ENCODE data around the gene IVD. TPM values are rescaled to one million over a fixed set of nuclear protein-coding genes. Genes with fewer than 3 reads are reported as not detected.

IVD gene
- total and polyA plus RNA-seq, 2 donors (not counting 1 experiment from before 2014, with no cell fraction given) = 41.7 to 106 TPM

DNA sequence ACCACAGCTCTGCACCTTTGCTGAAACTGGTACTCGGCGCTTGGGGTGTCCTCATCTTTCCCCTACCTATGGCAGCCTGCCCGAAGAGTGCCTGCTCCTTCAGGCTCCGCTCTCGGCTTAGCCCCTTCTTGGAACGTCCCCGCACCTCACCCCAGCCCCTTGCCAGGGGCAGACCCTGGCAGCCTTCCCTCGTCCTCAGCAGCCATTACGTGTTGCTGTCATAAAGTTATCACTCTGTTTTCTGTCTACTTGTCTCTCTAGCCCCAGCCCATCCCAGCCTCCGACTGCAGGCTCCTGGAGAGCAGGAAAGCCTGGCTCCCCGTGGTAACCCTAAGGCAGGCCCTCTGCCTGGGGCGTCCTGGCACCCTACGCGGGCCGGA, 30.1 kb downstream of the IVD start:
- Histone ChIP-seq H3K9me3 (ENCODE audit: control extremely low read depth in 1 of 3, control insufficient read depth in 2 of 3, insufficient read depth in 1 of 3, low read length in 2 of 3) (peaks cover 0 to 7% (median 0%) of the 10 kb centered on the region in 3 donors), H3K27ac (ENCODE audit: low read length in 2 of 2) (no peak overlapping the region), H3K4me3 (ENCODE audit: control extremely low read depth in 1 of 5, extremely low read depth in 1 of 5, insufficient read depth in 1 of 5, low read depth in 2 of 5, low read length in 4 of 5) (peak overlapping the region in 2 of 5 experiments; percentile 38 to 41), H2AFZ (ENCODE audit: insufficient read depth, low read depth, low read length, poor library complexity, severe bottlenecking) (peak overlapping the region; percentile 42), H3K9ac (ENCODE audit: low read length) (peak overlapping the region; percentile 52), H3K27me3 (replicated peaks in 1 of 4; ENCODE audit: control extremely low read depth in 1 of 4, control insufficient read depth in 3 of 4, insufficient read depth in 4 of 4, low read length in 3 of 4) (peaks cover 0 to 46% (median 18%) of the 10 kb centered on the region in 4 experiments), H3K4me1 (ENCODE audit: control insufficient read depth in 2 of 2, insufficient read depth in 2 of 2, low read length in 2 of 2) (peaks cover 34 to 37% of the 10 kb centered on the region in 2 donors), H4K20me1 (ENCODE audit: control insufficient read depth, insufficient read depth, low read length, poor library complexity, severe bottlenecking) (no peaks in the 10 kb centered on the region), H3K79me2 (ENCODE audit: control insufficient read depth, insufficient read depth, low read length) (no peaks in the 10 kb centered on the region), H3K36me3 (replicated peaks in 1 of 2; ENCODE audit: control extremely low read depth in 1 of 2, control insufficient read depth in 1 of 2, extremely low read depth in 1 of 2, insufficient read depth in 2 of 2, low read length in 1 of 2) (no peaks in the 10 kb centered on the region), H3K4me2 (replicated peaks; ENCODE audit: low read depth, low read length, poor library complexity, severe bottlenecking) (peak overlapping the region; percentile 79)
- CTCF ChIA-PET = no interaction called here
- Mint-ChIP-seq H3K27me3 (peaks cover 31% of the 10 kb centered on the region), H3K27ac (peak overlapping the region; percentile 39), H3K4me3 (peak overlapping the region; percentile 75), H3K4me1 (peaks cover 37% of the 10 kb centered on the region), H3K9me3 (ENCODE audit: insufficient read depth) (no peaks in the 10 kb centered on the region)
- TF ChIP-seq, protein P1, sequence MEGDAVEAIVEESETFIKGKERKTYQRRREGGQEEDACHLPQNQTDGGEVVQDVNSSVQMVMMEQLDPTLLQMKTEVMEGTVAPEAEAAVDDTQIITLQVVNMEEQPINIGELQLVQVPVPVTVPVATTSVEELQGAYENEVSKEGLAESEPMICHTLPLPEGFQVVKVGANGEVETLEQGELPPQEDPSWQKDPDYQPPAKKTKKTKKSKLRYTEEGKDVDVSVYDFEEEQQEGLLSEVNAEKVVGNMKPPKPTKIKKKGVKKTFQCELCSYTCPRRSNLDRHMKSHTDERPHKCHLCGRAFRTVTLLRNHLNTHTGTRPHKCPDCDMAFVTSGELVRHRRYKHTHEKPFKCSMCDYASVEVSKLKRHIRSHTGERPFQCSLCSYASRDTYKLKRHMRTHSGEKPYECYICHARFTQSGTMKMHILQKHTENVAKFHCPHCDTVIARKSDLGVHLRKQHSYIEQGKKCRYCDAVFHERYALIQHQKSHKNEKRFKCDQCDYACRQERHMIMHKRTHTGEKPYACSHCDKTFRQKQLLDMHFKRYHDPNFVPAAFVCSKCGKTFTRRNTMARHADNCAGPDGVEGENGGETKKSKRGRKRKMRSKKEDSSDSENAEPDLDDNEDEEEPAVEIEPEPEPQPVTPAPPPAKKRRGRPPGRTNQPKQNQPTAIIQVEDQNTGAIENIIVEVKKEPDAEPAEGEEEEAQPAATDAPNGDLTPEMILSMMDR (IDR thresholded peaks at IDR 0.05) = no peak
- no peak for TF ChIP-seq EZH2 (IDR thresholded peaks at IDR 0.05; ENCODE audit: borderline replicate concordance, insufficient read depth, low read depth, low read length, poor library complexity, severe bottlenecking)
- no peak for ATAC-seq (ENCODE audit: low read depth)
- WGBS (ENCODE audit: insufficient coverage) = 13% methylated on average over 15 of the region's 15 CpGs
- intact Hi-C loops (cut with micrococcal nuclease) = no loop called here
- POLR2A ChIA-PET = no interaction called here
- peak; percentile 32 for DNase-seq

DNA sequence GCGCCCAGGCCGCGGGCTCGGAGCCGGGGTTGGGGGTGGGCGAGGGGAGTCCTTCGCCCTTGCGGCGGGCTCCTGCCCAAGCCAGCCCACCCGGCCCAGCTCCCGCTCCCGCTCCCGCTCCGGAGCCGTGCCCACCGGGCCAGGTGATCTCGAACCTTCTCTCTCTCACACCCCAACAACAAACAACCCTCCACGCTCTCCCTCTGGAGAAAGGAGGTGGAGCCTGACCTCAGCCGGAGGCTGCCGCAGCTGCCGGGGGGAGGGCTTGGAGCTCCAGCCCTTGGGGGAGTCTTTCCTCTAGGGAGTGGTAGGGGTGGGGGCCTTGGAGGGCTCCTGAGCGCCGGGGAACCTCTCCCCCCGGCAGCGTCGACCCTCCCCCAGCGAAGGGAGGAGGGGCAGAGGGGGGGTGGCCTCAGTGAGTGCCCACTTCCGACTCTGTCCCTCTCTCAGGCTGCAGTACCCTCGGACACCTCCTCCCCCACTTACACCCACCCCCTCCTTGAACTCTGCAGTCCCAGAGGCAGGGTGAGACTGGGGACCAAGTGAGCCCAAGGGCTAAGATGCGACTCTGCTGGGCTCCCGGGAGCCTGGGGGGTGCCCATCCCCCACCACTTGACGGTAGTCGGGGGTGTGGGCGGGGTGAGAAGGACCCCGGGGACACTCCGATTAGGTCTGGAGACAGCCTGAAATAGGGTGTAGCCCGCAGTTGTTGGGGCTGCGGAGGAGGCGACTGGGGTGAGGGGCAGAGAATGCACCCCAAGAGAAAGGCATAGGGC, 30.7 kb downstream of the IVD start:
- under 1% methylated on average over 20 of the region's 39 CpGs for WGBS (ENCODE audit: insufficient coverage)
- Histone ChIP-seq H2AFZ (ENCODE audit: insufficient read depth, low read depth, low read length, poor library complexity, severe bottlenecking) (peak overlapping the region; percentile 42), H3K36me3 (replicated peaks in 1 of 2; ENCODE audit: control extremely low read depth in 1 of 2, control insufficient read depth in 1 of 2, extremely low read depth in 1 of 2, insufficient read depth in 2 of 2, low read length in 1 of 2) (no peaks in the 10 kb centered on the region), H3K4me2 (replicated peaks; ENCODE audit: low read depth, low read length, poor library complexity, severe bottlenecking) (peak overlapping the region; percentile 79), H3K79me2 (ENCODE audit: control insufficient read depth, insufficient read depth, low read length) (no peaks in the 10 kb centered on the region), H3K4me3 (ENCODE audit: control extremely low read depth in 1 of 5, extremely low read depth in 1 of 5, insufficient read depth in 1 of 5, low read depth in 2 of 5, low read length in 4 of 5) (peak overlapping the region in 4 of 5 experiments; percentile 15 to 41 (median 30)), H3K27me3 (replicated peaks in 1 of 4; ENCODE audit: control extremely low read depth in 1 of 4, control insufficient read depth in 3 of 4, insufficient read depth in 4 of 4, low read length in 3 of 4) (peaks cover 0 to 46% (median 18%) of the 10 kb centered on the region in 4 experiments), H4K20me1 (ENCODE audit: control insufficient read depth, insufficient read depth, low read length, poor library complexity, severe bottlenecking) (no peaks in the 10 kb centered on the region), H3K27ac (ENCODE audit: low read length in 2 of 2) (no peak overlapping the region), H3K4me1 (ENCODE audit: control insufficient read depth in 2 of 2, insufficient read depth in 2 of 2, low read length in 2 of 2) (peaks cover 34 to 37% of the 10 kb centered on the region in 2 donors), H3K9ac (ENCODE audit: low read length) (peak overlapping the region; percentile 52), H3K9me3 (ENCODE audit: control extremely low read depth in 1 of 3, control insufficient read depth in 2 of 3, insufficient read depth in 1 of 3, low read length in 2 of 3) (peaks cover 0 to 7% (median 0%) of the 10 kb centered on the region in 3 donors)
- ATAC-seq (ENCODE audit: low read depth) = no peak
- ChIA-PET POLR2A (no interaction called here), CTCF (interaction anchor here (0.7 kb wide), 1 partner anchor 157 kb away, joined by 3 read pairs; no protein-coding TSS in a partner anchor)
- intact Hi-C loops (cut with micrococcal nuclease) = no loop called here
- Mint-ChIP-seq H3K4me1 (peaks cover 37% of the 10 kb centered on the region), H3K27me3 (peaks cover 31% of the 10 kb centered on the region), H3K9me3 (ENCODE audit: insufficient read depth) (no peaks in the 10 kb centered on the region), H3K27ac (no peak overlapping the region), H3K4me3 (peak overlapping the region; percentile 71)
- DNase-seq = peak; percentile 49
- TF ChIP-seq, protein P1 (IDR thresholded peaks at IDR 0.05) = no peak
- TF ChIP-seq EZH2 (IDR thresholded peaks at IDR 0.05; ENCODE audit: borderline replicate concordance, insufficient read depth, low read depth, low read length, poor library complexity, severe bottlenecking) = no peak
